Measurements from ENCODE around the gene FALEC.
"Not testable (repeated sequence)": the region's sequence is repeated elsewhere in the genome, so short reads cannot be mapped to it uniquely, and the experiment has no call there.

GRCh38 chr1:150581962-150582361 lies 66.4 kb downstream of the FALEC start:
- not testable (repeated sequence) for TF ChIP-seq EZH2 (IDR thresholded peaks at IDR 0.05; ENCODE audit: low read length)
- TF ChIP-seq, protein P1, sequence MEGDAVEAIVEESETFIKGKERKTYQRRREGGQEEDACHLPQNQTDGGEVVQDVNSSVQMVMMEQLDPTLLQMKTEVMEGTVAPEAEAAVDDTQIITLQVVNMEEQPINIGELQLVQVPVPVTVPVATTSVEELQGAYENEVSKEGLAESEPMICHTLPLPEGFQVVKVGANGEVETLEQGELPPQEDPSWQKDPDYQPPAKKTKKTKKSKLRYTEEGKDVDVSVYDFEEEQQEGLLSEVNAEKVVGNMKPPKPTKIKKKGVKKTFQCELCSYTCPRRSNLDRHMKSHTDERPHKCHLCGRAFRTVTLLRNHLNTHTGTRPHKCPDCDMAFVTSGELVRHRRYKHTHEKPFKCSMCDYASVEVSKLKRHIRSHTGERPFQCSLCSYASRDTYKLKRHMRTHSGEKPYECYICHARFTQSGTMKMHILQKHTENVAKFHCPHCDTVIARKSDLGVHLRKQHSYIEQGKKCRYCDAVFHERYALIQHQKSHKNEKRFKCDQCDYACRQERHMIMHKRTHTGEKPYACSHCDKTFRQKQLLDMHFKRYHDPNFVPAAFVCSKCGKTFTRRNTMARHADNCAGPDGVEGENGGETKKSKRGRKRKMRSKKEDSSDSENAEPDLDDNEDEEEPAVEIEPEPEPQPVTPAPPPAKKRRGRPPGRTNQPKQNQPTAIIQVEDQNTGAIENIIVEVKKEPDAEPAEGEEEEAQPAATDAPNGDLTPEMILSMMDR (optimal IDR thresholded peaks at IDR 0.05 in 1 of 3, IDR thresholded peaks at IDR 0.05 in 1 of 3, conservative IDR thresholded peaks at IDR 0.05 in 1 of 3; ENCODE audit: extremely low read depth in 1 of 3, insufficient read depth in 2 of 3, low read length in 3 of 3): not testable (repeated sequence)
